PC-9 (cell line): ENCODE results near the gene HIF1AN.

Experiments
- EZH2 ChIP-seq: fragments of 200-600 bp; sonication (generic); IDR thresholded peaks from 2 replicates; pipeline ENCODE4 v1.8.0; 2017; ENCODE audit warnings: antibody characterized with exemption, low read depth
- TF ChIP-seq, protein P1 (sequence below): fragments of 200-600 bp; sonication (generic); conservative IDR thresholded peaks from 2 replicates; pipeline ENCODE4 v1.6.1; 2017; ENCODE audit warnings: mixed run types, antibody characterized with exemption, mild to moderate bottlenecking, moderate library complexity

DNA sequence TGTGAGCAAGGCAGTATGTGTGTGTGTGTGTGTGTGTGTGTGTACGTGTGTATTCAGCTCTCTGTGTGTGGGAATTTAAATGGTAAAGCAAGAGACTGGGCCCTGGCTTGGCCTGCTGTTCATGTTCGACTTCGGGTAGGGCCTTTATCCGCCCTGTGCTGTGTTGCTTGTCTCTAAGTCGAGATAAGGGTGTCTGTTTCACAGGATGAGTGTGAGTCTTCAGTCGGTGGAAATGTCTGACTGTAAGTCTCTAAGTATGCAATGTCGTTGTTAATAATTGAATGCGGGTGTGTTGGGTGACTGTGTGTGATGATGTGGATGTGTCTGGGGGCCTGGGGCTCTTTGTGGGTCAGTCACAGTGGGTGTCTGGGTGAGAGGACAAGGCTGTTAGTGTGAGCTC is 34.8 kb downstream of the HIF1AN start:
- TF ChIP-seq, protein P1, sequence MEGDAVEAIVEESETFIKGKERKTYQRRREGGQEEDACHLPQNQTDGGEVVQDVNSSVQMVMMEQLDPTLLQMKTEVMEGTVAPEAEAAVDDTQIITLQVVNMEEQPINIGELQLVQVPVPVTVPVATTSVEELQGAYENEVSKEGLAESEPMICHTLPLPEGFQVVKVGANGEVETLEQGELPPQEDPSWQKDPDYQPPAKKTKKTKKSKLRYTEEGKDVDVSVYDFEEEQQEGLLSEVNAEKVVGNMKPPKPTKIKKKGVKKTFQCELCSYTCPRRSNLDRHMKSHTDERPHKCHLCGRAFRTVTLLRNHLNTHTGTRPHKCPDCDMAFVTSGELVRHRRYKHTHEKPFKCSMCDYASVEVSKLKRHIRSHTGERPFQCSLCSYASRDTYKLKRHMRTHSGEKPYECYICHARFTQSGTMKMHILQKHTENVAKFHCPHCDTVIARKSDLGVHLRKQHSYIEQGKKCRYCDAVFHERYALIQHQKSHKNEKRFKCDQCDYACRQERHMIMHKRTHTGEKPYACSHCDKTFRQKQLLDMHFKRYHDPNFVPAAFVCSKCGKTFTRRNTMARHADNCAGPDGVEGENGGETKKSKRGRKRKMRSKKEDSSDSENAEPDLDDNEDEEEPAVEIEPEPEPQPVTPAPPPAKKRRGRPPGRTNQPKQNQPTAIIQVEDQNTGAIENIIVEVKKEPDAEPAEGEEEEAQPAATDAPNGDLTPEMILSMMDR: no peak
- TF ChIP-seq EZH2: no peak
